Measurements from ENCODE around the gene SEMA5A.

The SEMA5A gene

DNA sequence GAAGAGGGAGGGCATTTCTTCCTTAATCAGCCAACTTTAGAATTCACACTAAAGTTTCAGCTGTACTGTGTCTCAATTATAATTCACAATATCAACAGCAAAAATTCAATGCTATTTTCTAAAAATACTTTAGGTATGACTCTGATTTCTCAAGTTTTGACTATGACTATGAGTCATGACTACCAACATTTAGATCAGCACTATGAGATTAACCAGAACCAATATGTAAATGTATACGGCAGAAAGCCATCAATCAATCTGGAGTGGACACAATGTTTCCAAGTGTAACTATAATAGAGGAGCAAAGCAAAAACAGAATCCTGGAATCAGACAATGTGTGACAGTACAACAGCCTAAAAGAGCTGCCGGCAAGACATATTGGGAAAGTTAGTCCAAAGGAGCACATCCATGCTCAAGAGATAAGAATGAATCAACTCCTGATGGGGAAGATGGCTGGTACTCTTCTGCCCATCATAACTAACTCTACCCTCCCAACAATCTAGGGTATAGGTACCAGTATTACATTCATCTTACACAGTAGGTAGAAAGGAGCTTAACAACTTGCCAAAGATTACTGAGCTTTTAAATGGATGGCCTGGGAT, 294.4 kb downstream of the SEMA5A start:
- no peak for FAIRE-seq

DNA sequence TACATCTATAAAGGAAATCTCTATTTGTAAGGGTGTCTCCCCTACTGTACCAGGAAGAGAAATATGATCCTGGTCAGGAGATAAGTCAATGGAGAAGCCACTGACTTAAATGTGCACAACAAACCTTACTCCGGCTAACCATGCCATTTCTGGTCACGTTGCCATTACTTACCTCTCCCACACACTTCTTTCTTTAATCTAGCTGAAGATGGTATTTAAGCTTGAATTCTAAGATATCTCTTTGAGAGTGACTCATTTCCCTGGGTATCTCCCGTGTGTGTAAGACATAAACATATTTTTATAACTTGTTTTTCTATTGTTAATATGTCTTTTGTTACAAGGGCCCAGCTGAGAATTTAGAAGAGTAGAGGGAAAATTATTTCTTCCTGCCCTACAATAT, 296.6 kb downstream of the SEMA5A start:
- FAIRE-seq: no peak

DNA sequence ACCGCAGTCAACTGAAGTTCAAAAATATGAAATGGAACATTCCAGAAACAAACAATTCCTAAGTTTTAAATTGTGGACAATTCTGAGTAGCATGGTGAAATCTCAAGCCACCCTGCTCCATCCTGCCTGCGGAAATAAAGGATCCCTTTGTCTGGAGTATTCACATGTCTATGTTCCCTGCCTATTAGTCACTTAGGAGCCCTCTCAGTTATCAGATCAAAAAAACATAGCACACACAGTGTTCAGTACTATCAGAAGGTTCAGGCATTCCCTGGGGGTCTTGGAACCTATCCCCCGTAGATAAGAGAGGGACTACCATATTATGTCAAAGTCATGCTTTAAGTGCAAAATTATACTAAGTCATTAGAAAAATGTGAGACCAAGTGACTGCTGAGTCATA, 300.8 kb downstream of the SEMA5A start:
- FAIRE-seq: no peak

DNA sequence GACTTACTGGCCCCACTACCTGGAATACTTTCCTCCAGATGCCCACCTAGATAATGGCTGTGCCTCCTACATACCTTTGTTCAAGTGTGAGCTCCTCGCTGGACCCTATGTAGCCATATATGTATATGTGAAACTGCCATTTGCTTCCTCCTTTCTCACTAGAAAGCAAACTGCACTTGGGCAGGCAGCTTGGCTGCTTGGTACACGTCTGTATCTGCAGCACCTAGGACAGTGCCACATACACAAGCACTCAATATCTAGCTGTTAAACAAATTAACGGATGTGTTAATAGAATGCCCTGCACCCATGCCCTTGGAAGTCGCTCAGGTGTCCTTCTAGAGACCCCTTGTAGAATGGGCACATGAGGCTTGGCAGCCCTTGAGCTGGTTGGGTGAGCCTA, 301.5 kb downstream of the SEMA5A start:
- no peak for FAIRE-seq

DNA sequence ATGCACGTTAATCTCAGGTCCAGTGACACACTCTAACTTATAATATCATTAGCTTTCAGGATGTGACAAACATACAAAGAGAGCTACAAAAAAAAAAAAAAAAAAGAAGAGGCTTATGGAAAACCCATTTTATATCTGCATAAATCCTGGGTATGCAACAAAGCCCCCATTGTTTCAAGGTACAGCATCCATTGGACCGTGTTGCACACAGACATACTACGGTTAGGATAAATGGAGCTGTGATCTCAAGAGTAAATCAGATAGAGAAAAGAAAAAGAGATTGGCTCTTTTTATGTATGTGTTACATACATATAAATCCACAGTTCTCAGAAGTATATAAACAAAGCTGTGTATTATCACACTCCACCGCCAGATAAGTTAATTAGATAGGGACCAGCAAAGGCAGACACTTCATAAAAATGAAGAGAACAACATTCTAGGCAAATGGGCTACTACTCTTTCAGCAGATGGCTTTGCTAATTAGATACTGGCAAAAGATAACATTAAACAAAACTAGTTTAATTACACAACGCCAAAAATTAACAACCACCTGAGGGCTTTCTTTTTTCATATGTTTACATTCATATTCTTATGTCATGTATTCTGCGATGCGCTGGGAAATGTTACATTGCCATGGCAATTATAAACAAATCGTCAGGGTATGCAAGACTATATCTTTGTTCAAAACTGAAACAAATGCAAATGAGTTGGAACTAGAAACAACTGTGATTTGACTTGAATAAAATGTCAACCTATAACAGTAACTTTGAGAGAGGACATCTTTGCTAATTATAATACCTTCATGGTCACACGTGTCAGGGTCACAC, 304.2 kb downstream of the SEMA5A start:
- no peak for FAIRE-seq

DNA sequence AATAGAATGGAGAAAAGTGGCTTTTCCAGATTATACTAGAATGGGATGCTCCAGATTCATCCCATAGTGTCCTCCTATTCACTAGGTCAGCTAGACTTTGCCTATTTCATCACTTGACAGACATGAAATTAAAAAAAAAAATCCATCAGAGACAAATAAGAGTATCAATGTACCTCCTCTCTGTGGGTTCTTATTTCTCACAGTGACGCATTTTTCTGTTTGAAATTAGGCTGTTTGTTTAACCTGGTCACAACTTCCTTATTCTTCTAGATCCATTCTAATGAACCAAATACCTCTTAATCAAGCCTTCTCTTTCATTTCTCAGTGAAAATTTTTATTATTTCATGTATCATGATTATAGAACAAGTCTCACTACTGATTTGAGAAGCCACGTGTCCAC, 305.4 kb downstream of the SEMA5A start:
- no peak for FAIRE-seq

DNA sequence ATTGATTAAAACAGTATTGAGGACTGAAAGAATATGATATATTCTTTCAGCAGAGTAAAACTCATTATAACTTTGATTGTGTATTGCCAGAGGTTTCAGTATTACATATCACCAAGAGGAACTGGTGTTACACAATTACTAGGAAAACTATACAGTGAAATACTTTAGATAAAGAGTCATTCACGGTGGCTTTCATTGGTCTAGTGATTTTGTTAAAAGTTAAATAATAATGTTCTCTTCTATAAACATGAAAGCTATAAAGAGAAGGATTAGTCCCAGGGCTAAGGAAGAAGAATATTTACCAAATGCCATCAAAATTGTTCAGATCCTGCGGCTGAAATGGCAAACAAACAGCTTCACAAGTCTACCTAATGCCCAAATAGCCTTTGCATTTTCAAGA, 306.2 kb downstream of the SEMA5A start:
- no peak for FAIRE-seq

DNA sequence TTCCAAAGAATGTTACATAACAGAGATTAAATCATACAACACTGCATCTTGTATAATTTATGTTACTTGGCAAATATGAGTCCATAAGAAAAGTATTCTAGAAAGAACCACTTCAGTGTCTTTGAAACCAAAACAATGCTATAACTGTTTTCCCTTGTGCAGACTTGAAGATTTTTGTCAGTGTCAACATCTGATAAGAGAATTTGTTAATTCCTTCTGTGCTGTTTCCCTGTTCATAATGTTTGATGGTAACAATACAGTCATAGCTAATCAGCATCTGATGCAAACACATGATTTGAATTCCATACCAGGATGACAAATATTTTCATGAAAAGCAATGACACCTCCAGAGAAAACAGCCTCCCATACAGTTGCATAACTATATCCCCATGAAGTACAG, 306.8 kb downstream of the SEMA5A start:
- FAIRE-seq: no peak

DNA sequence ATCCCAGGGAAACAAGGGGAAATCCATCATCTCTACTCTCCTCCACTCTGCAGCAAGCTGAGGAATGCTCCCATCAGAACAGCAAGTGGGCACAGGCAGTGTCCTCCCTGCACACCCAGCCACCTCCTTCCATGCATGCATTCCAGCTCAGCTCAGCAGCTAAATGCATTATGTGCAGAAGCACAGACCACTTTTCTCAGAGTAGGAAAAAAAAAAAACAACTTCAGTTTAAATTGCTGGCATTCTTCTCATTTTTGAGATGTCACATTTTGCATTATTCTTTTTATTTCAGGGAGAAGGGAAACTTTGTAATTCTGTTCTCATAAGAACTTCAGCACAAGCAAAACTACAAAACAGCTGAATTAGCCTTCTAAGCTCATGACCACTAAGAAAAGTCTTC, 312.2 kb downstream of the SEMA5A start:
- FAIRE-seq: no peak

DNA sequence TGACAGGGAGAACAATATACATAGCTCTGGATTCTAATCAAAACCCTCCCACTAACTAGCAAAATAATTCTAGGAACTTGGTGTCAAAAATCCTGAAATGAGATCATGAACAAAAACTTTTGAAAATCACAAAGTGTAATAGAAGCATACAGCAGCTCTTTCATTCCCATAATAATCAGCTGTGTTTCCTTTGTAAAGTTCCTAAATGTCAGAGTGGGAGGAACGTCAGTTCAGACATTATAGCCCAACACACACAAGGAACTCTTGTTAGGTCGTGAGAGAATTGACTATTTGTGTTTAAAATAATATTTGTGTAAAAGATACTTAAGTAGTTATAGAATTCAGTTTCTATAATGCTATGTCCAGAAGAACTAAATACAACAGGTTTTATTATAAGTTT, 312.8 kb downstream of the SEMA5A start:
- no peak for FAIRE-seq

DNA sequence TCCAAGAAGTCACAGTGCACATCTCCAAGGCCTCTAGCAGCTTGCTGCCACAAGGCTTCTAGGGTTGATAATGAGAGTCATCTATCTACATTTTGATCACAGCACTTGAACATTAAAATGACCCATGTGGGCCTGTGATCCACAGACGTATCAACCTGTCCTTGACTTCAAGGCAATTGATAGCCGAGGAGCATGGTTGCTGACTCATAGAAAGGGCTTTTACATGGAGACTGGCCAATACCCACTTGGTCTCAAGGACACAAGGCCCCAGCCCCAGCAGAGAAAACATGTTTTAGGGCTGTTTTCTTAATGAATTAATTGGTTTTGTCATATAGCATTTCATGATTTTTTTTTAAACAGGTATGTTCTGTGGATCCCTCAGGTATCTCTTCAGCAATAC, 314.0 kb downstream of the SEMA5A start:
- no peak for FAIRE-seq

DNA sequence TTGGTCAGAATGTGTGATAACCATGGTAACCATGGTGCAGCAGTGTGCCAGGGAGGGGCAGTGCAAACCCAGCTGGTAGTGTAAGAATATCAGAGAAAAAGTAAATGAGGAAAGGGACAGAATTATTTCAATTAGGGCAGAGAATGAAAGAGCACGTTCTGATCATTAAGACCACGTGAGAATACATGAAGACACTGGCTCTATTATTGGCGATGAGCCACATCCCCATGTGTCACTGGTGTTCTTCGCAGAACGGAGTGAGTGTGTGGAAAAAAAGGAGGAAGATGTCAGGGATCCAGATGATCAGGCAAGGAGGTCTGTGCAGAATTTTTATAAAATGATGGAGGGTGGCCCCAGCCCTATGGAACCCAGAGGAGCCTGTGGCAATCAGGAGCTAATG, 315.5 kb downstream of the SEMA5A start:
- FAIRE-seq: no peak

DNA sequence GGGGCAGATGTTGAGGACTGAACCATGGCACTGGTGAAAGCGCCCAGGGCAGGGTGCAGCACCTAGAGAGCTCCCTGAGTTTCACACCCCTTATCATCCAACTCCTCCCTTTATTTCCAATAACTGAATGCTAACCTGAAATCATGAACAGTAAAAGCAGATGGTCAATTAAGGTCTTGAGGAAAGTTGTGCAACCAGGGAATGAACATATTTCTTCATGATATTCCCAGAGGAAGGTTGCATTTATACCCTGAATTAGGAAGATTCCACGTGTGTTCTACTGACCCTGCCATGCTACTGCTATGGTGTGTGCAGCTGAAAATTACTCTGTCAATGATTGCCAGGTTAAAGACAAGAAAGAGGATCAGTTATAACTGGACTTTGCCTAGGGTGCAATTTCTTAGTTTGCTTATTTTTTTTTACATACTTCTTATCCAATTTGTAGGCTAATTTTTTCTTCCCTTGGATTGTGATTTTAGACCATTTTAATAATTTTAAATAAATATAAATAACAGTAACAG, 319.8 kb downstream of the SEMA5A start:
- FAIRE-seq: no peak

DNA sequence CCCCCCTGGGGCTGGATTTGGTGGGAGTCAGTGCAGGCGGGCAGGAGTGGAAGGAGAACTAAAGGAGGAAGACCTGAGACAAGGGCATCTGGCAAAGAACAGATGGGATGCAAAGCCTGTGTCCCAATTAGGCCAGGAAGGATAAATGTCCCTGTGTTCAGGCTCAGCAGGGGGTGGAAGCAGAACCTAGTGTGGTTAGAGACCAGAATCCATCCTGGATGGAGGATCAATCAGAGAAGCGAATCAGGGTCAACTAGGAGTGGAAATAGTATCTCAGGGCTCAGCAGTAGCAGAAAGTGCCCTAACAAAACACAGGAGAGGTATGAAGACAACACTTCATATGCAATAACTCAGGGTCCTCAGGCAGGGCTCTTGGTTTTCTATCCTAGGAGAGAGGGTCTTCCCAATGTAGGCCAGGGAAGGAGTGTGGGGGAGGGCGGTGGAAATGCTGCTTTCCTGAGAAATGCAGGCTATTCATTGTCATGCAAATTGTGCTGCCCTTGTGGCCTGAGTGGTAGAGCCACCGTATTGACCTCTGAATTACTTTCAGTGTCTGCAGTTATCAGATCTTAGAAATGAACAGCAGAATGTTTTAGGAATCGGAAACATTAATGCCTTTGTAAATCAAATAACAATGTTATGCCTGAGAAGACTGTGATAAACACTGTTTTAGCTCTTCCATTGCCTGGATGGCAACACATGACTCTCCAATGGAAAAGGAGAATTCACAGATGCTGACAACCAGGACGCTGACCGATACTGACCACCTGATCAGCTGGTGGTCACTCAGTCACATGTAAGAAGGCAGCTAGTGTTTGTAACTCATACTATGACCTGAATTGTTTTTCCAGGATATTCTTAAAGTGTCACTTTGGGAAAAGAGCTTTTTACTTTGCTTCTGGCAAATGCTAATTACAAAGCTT, 323.6 kb downstream of the SEMA5A start:
- FAIRE-seq: no peak

DNA sequence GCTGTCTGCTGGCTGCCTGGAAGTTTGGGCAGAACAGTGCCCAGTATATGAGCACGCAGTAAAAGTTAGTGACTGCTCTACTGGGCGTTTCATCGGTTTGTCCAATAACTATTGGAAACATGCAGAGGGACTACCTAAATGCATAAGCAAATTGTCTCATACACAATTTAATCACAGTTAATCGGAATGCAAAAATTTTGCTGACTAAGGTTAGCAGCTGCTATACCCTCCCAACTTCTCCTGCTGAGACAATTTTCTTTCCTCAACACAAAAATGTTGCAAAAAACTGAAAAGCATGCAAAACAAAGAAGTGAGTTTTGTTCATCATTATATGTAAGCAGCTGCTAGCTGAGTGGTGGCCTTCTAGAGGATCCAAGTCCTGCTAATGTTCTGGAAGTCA, 327.5 kb downstream of the SEMA5A start:
- FAIRE-seq: no peak

DNA sequence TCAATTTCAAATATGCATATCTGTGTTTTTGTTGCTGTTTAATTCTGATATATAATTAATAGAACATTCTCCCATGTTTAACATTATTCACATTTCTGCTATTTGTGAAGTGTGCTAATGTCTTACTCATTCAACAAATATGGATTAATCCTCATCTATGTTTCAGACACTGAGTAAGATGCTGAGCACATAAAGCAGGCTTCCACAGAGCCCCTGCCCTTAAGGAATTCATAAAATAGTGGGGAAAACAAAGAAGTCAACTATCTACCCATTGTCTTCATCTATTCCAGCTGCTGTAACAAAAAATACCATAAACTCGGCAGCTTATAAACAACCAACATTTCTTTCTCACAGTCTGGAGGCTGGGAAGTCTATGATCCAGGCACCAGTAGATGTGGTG, 333.3 kb downstream of the SEMA5A start:
- no peak for FAIRE-seq

DNA sequence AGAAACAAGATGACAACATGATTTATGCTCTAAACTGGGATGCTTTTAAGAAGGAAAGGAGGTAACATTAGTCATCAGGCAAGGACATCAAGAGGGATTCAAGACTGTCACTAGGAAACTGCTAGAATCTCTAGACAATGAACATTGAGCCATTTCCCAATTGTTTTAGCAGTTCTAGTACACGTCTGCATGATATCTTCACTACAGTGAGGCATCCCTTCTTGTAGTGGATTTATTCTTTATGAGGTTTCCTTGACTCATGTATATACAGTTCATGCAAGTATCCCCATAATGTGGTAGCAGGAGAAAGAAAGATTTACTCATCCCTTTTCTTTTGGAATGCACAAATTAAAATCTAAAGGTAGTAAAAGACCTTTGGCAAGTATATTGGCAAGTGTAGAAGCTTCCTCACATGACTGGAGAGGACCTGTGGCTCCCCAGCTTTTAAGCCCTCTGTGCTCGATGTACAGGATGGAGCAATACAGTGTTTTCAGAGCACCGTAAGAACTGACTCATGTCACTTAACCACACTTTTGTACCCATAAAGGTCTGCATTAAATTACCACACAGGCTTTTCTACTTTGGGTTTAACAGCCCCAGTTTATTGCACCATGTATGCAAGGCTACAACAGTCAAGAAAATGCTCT, 335.9 kb downstream of the SEMA5A start:
- no peak for FAIRE-seq

DNA sequence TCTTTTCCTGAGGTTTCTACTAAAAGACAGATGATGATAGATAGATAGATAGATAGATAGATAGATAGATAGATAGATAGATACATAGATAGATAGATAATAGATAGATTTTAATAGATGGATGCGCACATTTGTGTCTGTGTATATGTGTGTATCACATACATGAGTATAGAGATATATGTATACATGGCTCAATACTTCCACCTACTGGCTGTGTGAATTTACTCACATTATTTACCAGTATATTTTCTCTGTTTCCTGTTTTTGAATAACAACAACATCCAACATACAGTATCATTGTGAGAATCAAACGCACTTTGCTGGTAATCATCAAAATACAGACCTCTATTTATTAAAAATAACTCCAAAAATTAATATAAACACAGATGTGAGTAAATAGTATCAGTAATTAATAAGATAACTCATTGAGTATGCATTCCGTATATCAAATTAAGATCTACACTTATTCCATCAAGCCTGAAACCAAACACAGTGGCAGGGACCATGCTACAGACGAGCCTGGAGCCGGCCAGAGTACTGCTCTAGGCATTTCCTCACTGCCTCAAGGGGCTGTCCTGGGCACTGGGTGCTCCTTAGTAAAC, 338.0 kb downstream of the SEMA5A start:
- FAIRE-seq: peak; percentile 72

DNA sequence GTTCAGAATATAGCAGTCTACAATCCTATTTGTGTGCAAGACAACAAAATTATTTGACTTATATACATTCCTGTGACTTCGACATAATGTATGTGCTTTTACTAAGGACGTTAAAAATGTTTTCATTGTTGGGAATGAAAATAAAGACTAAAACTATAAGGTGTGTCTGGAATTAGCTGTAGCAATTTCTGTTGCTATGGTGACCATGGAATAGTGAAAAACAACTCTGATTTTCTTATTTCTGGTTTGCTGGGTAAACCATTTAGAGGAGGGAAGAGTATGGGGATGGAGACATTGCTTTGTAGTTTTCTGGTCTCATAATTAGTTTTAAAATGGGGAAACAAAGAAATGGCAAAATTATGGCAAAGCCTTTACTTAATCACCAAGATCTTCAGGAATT, 343.2 kb downstream of the SEMA5A start:
- no peak for FAIRE-seq

DNA sequence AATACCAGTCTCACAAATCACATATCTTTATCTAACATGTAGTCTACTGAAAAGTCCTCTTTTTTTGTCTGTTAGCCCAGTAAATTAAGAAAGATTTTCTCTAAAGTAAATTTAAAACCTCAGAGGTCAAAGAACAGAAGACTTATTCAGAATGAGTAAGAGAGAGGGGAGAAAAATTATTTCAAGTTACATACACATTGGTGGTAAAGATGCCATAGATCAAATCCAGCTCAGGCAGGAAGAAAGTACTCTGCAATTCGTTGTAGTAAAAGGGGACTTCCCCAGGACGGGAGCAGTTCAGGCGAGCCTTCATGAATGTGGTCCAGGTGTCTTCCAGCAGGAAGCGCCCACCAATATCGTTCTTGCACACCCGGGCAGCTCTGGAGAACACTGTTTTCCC, 344.1 kb downstream of the SEMA5A start:
- no peak for FAIRE-seq

DNA sequence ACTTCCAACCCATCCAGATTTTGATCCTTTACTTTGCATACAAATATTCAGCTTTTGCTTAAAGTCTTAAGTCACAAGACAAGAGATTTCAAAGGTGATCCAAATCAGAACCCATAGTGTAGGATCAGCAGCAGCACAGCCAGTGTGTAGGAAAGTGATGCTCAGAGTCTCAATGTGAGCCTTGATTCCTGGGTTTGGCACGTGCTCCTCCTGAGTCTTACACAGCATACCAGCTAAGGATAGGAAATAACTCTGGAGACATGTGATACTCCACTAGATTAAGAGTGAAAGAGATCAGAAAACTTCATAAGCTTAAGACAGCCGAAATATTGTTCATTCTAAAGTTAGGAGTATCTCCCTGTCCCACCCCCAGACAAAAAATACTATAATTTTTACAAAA, 344.9 kb downstream of the SEMA5A start:
- no peak for FAIRE-seq

DNA sequence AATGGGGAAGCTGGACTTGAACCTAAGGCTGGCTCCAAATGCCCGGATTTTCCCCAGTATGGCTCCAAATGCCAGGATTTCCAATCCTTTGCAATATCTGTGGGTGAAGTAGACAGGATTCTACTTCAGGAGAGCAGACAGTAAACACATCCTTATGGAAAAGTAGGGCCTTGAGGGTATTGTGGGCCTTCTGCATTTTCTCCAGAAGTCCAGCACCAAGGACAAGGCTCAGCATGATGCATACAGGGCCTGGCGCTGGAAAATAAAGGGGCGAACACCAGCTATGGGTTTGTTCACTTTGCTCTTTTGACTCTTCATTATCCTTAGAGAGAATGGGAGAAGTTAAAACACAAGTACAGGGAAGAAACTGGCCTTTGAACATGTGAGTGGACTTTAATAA, 347.5 kb downstream of the SEMA5A start:
- no peak for FAIRE-seq

DNA sequence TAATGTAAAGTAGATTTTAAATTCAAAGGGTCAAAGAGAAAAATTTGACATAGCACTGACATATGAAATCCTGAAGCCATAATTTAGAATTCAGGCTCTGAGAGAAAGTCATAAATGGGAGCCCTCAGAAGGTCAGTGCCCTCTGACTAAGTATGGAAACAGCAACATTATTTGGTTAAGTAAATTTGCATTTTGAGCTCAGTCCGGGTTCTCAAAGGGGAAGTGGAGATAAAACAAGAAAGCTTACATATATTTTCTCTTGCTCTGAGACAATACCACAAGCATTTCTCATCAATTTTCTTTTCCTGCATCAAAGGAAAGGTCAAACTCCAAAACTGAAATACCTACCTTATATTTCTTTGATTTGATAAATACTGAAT, 348.0 kb downstream of the SEMA5A start:
- FAIRE-seq: no peak
